ENCODE measurements around the gene CLEC19A.

DNA sequence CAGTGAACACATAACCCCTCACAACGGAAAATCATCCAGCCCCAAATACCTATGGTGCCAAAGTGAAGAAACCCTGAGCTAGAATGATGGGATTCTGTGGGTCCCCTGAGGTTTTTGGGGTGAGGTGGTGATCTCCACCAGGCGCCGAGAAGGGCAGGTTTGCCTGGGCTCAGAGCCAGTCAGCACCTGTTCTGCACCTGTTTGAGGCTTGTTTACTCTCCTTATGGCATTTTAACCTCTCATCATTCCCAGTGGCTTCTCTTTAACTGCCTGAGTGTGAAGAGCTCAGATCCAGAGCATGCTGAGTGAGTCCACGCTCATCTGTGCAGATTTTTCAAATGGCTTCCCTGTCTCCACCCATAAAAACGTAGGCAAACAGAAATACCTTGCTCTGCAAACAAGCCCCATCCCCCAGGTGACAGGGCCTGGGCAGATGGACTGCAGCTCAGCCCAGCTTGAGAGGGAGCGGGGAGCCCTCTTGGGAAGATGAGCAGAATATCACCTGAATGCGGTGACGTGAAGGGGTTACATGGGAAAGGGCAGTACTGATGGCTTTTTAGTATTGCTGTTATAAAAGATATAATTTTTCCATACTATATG lies 40.1 kb upstream of the CLEC19A start:
- no peak for TF ChIP-seq SNAI2 (CRISPR knock-in tag; IDR thresholded peaks at IDR 0.05)
- TF ChIP-seq, protein P1, sequence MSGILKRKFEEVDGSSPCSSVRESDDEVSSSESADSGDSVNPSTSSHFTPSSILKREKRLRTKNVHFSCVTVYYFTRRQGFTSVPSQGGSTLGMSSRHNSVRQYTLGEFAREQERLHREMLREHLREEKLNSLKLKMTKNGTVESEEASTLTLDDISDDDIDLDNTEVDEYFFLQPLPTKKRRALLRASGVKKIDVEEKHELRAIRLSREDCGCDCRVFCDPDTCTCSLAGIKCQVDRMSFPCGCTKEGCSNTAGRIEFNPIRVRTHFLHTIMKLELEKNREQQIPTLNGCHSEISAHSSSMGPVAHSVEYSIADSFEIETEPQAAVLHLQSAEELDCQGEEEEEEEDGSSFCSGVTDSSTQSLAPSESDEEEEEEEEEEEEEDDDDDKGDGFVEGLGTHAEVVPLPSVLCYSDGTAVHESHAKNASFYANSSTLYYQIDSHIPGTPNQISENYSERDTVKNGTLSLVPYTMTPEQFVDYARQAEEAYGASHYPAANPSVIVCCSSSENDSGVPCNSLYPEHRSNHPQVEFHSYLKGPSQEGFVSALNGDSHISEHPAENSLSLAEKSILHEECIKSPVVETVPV (CRISPR knock-in tag; IDR thresholded peaks at IDR 0.05) = no peak
- no peak for TF ChIP-seq RARB (CRISPR knock-in tag; IDR thresholded peaks at IDR 0.05)
- no peak for TF ChIP-seq ZFP30 (CRISPR knock-in tag; IDR thresholded peaks at IDR 0.05)

Data from SK-N-SH treated with all-trans-retinoic acid at 6 μM for 48 hours (cell line).